Hepatocyte (in vitro differentiated cells): ENCODE results near the gene FMN1. TPM values are rescaled to one million over a fixed set of nuclear protein-coding genes. Genes with fewer than 3 reads are reported as not detected.

ENCODE experiments used
- DNase-seq: peaks from one replicate; pipeline ENCODE4 v3.0.0-alpha.2; 2016; ENCODE audit warnings: low spot score
- H2AFZ ChIP-seq: fragments of 200-600 bp; sonication (generic); 2 replicates; pipeline ENCODE4 v1.6.0; 2016; ENCODE audit warnings: antibody characterized with exemption, mild to moderate bottlenecking
- H3K27ac ChIP-seq: fragments of 200-600 bp; sonication (generic); 2 replicates; pipeline ENCODE4 v1.5.1; 2016; ENCODE audit warnings: mild to moderate bottlenecking
- H3K27me3 ChIP-seq: fragments of 200-600 bp; sonication (generic); 2 replicates; pipeline ENCODE4 v1.6.1; 2016
- H3K36me3 ChIP-seq: fragments of 200-600 bp; sonication (generic); replicated peaks from 2 replicates; pipeline ENCODE4 v1.5.1; 2016; ENCODE audit warnings: low read depth; ENCODE audit not compliant: insufficient read depth
- H3K4me1 ChIP-seq: fragments of 200-600 bp; sonication (generic); 2 replicates; pipeline ENCODE4 v1.5.1; 2016; ENCODE audit warnings: mild to moderate bottlenecking, moderate library complexity; ENCODE audit not compliant: insufficient read depth
- H3K4me2 ChIP-seq: fragments of 200-600 bp; sonication (generic); 2 replicates; pipeline ENCODE4 v1.6.0; 2016
- H3K4me3 ChIP-seq: fragments of 200-600 bp; sonication (generic); 2 replicates; pipeline ENCODE4 v1.5.1; 2016; ENCODE audit warnings: mild to moderate bottlenecking
- H3K79me2 ChIP-seq: fragments of 200-600 bp; sonication (generic); 2 replicates; pipeline ENCODE4 v1.6.0; 2017; ENCODE audit warnings: mild to moderate bottlenecking
- H3K9me2 ChIP-seq: fragments of 200-600 bp; sonication (generic); replicated peaks from 2 replicates; pipeline ENCODE4 v1.6.0; 2017; ENCODE audit warnings: mild to moderate bottlenecking; ENCODE audit not compliant: insufficient read depth
- H3K9me3 ChIP-seq: fragments of 200-600 bp; sonication (generic); 2 replicates; pipeline ENCODE4 v1.5.1; 2016; ENCODE audit warnings: low read depth, mild to moderate bottlenecking
- H4K20me1 ChIP-seq: fragments of 200-600 bp; sonication (generic); 2 replicates; pipeline ENCODE4 v1.6.0; 2016; ENCODE audit warnings: mild to moderate bottlenecking; ENCODE audit not compliant: insufficient read depth, poor library complexity, severe bottlenecking
- CTCF ChIP-seq: fragments of 200-600 bp; sonication (generic); IDR thresholded peaks from 2 replicates; pipeline ENCODE4 v1.5.1; 2016; ENCODE audit warnings: antibody characterized with exemption, mild to moderate bottlenecking; ENCODE audit not compliant: poor library complexity
- EZH2 ChIP-seq: fragments of 200-600 bp; sonication (generic); IDR thresholded peaks from 2 replicates; pipeline ENCODE4 v1.6.1; 2016; ENCODE audit warnings: antibody characterized with exemption, mild to moderate bottlenecking, borderline replicate concordance
- EZH2phosphoT487 ChIP-seq: fragments of 200-600 bp; sonication (generic); IDR thresholded peaks from one replicate; pipeline ENCODE4 v1.6.1; 2018; ENCODE audit warnings: antibody characterized with exemption, mild to moderate bottlenecking, low read depth, moderate library complexity; ENCODE audit not compliant: unreplicated experiment, severe bottlenecking
- WGBS: methylation state at CpG from one replicate; pipeline ENCODE4 v1.1.6; 2016; ENCODE audit warnings: low lambda C conversion rate; ENCODE audit errors: missing lambda C conversion rate; 5-methylcytosine and 5-hydroxymethylcytosine counted together
- polyA plus RNA-seq: library from polyadenylated mRNA; unstranded; fragments of >200 nt; fragmentation: Nextera tagmentation; extraction: Ambion mirVana; gene quantifications from 2 replicates; pipeline ENCODE4 v1.2.1, GENCODE V29; 2016
- total RNA-seq: library from RNA; depleted of rRNA; stranded (reverse); fragments of >200 nt; gene quantifications from 2 replicates; pipeline ENCODE4 v1.2.3, GENCODE V29; 2014

The FMN1 gene
- total and polyA plus RNA-seq, 2 experiments from 2014 or later, result 0.07 to 0.70 TPM

- Histone ChIP-seq H3K4me2 (no peak overlapping the region), H3K4me3 (no peak overlapping the region), H3K79me2 (no peaks in the 10 kb centered on the region), H3K9me3 (no peaks in the 10 kb centered on the region), H3K4me1 (no peaks in the 10 kb centered on the region), H2AFZ (no peak overlapping the region), H3K36me3 (no peaks in the 10 kb centered on the region), H4K20me1 (no peaks in the 10 kb centered on the region), H3K9me2 (no peaks in the 10 kb centered on the region), H3K27me3 (no peaks in the 10 kb centered on the region), H3K27ac (no peak overlapping the region)
- TF ChIP-seq EZH2, result no peak
- no peak for TF ChIP-seq CTCF
- TF ChIP-seq EZH2phosphoT487, result no peak
- DNase-seq, result no peak
- 82% methylated on average over 14 of the region's 14 CpGs for WGBS
Observed at GRCh38 chr15:33154351-33155166, 40.0 kb downstream of the FMN1 start.

GRCh38 chr15:33153548-33153947 lies 41.0 kb downstream of the FMN1 start:
- Histone ChIP-seq H2AFZ (no peak overlapping the region), H3K4me3 (no peak overlapping the region), H3K27ac (no peak overlapping the region), H3K4me1 (no peaks in the 10 kb centered on the region), H3K9me3 (no peaks in the 10 kb centered on the region), H3K4me2 (no peak overlapping the region), H4K20me1 (no peaks in the 10 kb centered on the region), H3K9me2 (no peaks in the 10 kb centered on the region), H3K27me3 (no peaks in the 10 kb centered on the region), H3K36me3 (no peaks in the 10 kb centered on the region), H3K79me2 (no peaks in the 10 kb centered on the region)
- 92% methylated on average over 17 of the region's 17 CpGs for WGBS
- TF ChIP-seq CTCF (no peak), EZH2 (no peak), EZH2phosphoT487 (no peak)
- no peak for DNase-seq

GRCh38 chr15:33152502-33153109 lies 41.9 kb downstream of the FMN1 start:
- Histone ChIP-seq H3K4me3 (no peak overlapping the region), H3K79me2 (no peaks in the 10 kb centered on the region), H3K27ac (no peak overlapping the region), H4K20me1 (no peaks in the 10 kb centered on the region), H3K9me2 (no peaks in the 10 kb centered on the region), H3K4me1 (no peaks in the 10 kb centered on the region), H3K27me3 (no peaks in the 10 kb centered on the region), H3K9me3 (no peaks in the 10 kb centered on the region), H3K4me2 (no peak overlapping the region), H3K36me3 (no peaks in the 10 kb centered on the region), H2AFZ (no peak overlapping the region)
- no peak for DNase-seq
- WGBS, result 71% methylated on average over 5 of the region's 5 CpGs
- TF ChIP-seq EZH2phosphoT487 (no peak), EZH2 (no peak)

- peak overlapping the region; percentile 16 for H3K27ac ChIP-seq
- H3K9me2 ChIP-seq, result no peaks in the 10 kb centered on the region
- H3K79me2 ChIP-seq, result no peaks in the 10 kb centered on the region
- no peak overlapping the region for H2AFZ ChIP-seq
- H3K4me1 ChIP-seq, result no peaks in the 10 kb centered on the region
- H3K9me3 ChIP-seq, result no peaks in the 10 kb centered on the region
- 47% methylated on average over 1 of the region's 1 CpG for WGBS
- TF ChIP-seq EZH2 (no peak), EZH2phosphoT487 (no peak), CTCF (no peak)
- H3K36me3 ChIP-seq, result no peaks in the 10 kb centered on the region
- no peak for DNase-seq
- H3K27me3 ChIP-seq, result no peaks in the 10 kb centered on the region
- H3K4me2 ChIP-seq, result no peak overlapping the region
- H4K20me1 ChIP-seq, result no peaks in the 10 kb centered on the region
- H3K4me3 ChIP-seq, result no peak overlapping the region
Observed at GRCh38 chr15:33150971-33151370, 43.5 kb downstream of the FMN1 start.
